IMR-90 (cell line): ENCODE results near the gene NUP58. TPM values are rescaled to one million over a fixed set of nuclear protein-coding genes. Genes with fewer than 3 reads are reported as not detected.

ENCODE experiments used
- ATAC-seq: fragments of 200-7000 bp; cut with Tn5 transposase; 2 replicates; pipeline ENCODE4 v1.9.1; 2020; ENCODE audit warnings: low read depth, mild to moderate bottlenecking, moderate library complexity
- BruUV-seq: library from RNA; stranded (reverse); fragments of 400-500 nt; replicated peaks from 2 replicates; lab custom pipeline; 2021; lab: Mats Ljungman, UMichigan
- CTCF ChIA-PET: fragments of 300-600 bp; formaldehyde crosslinking; extraction: SDS; loops from one replicate; lab custom pipeline; 2021; ENCODE audit warnings: antibody characterized with exemption; lab: Yijun Ruan, JAX
- POLR2A ChIA-PET: fragments of 300-600 bp; sonication (Branson Sonifier 250); formaldehyde crosslinking; loops from one replicate; lab custom pipeline; 2022; ENCODE audit warnings: antibody characterized with exemption; ENCODE audit not compliant: unreplicated experiment; lab: Charles Lee
- DNase-seq: peaks from one replicate; pipeline ENCODE4 v3.0.0; 2013
- H2AFZ ChIP-seq: replicated peaks from 2 replicates; pipeline ENCODE3; 2013; ENCODE audit warnings: low read length, mild to moderate bottlenecking; ENCODE audit not compliant: poor library complexity
- H2AK5ac ChIP-seq: 2 replicates; pipeline ENCODE4 v1.6.1; 2013; ENCODE audit warnings: low read depth, low read length, inconsistent platforms
- H2AK9ac ChIP-seq: replicated peaks from 2 replicates; pipeline ENCODE3; 2013; ENCODE audit warnings: mild to moderate bottlenecking, low read depth, low read length, moderate library complexity; ENCODE audit not compliant: poor library complexity
- H2BK120ac ChIP-seq: 2 replicates; pipeline ENCODE4 v1.6.1; 2013; ENCODE audit warnings: low read depth, low read length, inconsistent platforms
- H2BK15ac ChIP-seq: 3 replicates; pipeline ENCODE4 v1.6.1; 2013; ENCODE audit warnings: low read depth, low read length, inconsistent platforms
- H2BK20ac ChIP-seq: 2 replicates; pipeline ENCODE4 v1.6.1; 2013; ENCODE audit warnings: low read depth, mild to moderate bottlenecking, inconsistent platforms, low read length, moderate library complexity
- H2BK5ac ChIP-seq: 2 replicates; pipeline ENCODE4 v1.6.1; 2013; ENCODE audit warnings: mild to moderate bottlenecking, low read depth, low read length, inconsistent platforms; ENCODE audit not compliant: poor library complexity, severe bottlenecking
- H3K14ac ChIP-seq: replicated peaks from 2 replicates; pipeline ENCODE4 v1.6.1; 2013; ENCODE audit warnings: low read depth, low read length, inconsistent platforms
- H3K18ac ChIP-seq: 2 replicates; pipeline ENCODE4 v1.6.1; 2013; ENCODE audit warnings: low read depth, low read length, control low read depth
- H3K23ac ChIP-seq: 2 replicates; pipeline ENCODE4 v1.6.1; 2013; ENCODE audit warnings: low read depth, low read length, inconsistent platforms
- H3K27ac ChIP-seq: 2 replicates; pipeline ENCODE4 v1.5.1; 2013; ENCODE audit warnings: mild to moderate bottlenecking, control low read depth, low read length; ENCODE audit not compliant: insufficient read depth
- H3K27me3 ChIP-seq: 2 replicates; pipeline ENCODE4 v1.6.1; 2013; ENCODE audit warnings: low read length; ENCODE audit not compliant: control insufficient read depth, insufficient read depth
- H3K36me3 ChIP-seq: 2 replicates; pipeline ENCODE4 v1.6.1; 2013; ENCODE audit warnings: low read length, mixed read lengths; ENCODE audit not compliant: control insufficient read depth, insufficient read depth
- H3K4ac ChIP-seq: 2 replicates; pipeline ENCODE4 v1.6.1; 2013; ENCODE audit warnings: low read depth, low read length, inconsistent platforms
- H3K4me1 ChIP-seq: 2 replicates; pipeline ENCODE4 v1.6.1; 2013; ENCODE audit warnings: low read length, mixed read lengths; ENCODE audit not compliant: control insufficient read depth, insufficient read depth
- H3K4me2 ChIP-seq: 2 replicates; pipeline ENCODE4 v1.6.1; 2013; ENCODE audit warnings: low read depth, mild to moderate bottlenecking, control low read depth, low read length, moderate library complexity
- H3K4me3 ChIP-seq: 2 replicates; pipeline ENCODE4 v1.5.1; 2013; ENCODE audit warnings: low read depth, mild to moderate bottlenecking, control low read depth, low read length, moderate library complexity; ENCODE audit not compliant: insufficient read depth
- H3K56ac ChIP-seq: 2 replicates; pipeline ENCODE4 v1.6.1; 2013; ENCODE audit warnings: low read length, inconsistent platforms; ENCODE audit not compliant: insufficient read depth; ENCODE audit errors: extremely low read depth
- H3K79me1 ChIP-seq, 2 experiments: 2 replicates each; pipeline ENCODE4 v1.6.1; 2013; ENCODE audit warnings: low read length in 2 of 2, inconsistent platforms in 1 of 2, low read depth in 1 of 2
- H3K9ac ChIP-seq: 2 replicates; pipeline ENCODE4 v1.6.1; 2013; ENCODE audit warnings: low read depth, low read length, control low read depth
- H3K9me1 ChIP-seq: 2 replicates; pipeline ENCODE4 v1.6.1; 2013; ENCODE audit warnings: low read length, inconsistent platforms; ENCODE audit not compliant: insufficient read depth
- H3K9me3 ChIP-seq: 2 replicates; pipeline ENCODE4 v1.6.1; 2013; ENCODE audit warnings: low read length; ENCODE audit not compliant: control insufficient read depth, insufficient read depth
- H4K20me1 ChIP-seq: 2 replicates; pipeline ENCODE4 v1.6.1; 2013; ENCODE audit warnings: low read length, inconsistent platforms; ENCODE audit not compliant: insufficient read depth
- H4K5ac ChIP-seq: 2 replicates; pipeline ENCODE4 v1.6.1; 2013; ENCODE audit warnings: mild to moderate bottlenecking, low read depth, low read length, control low read depth
- H4K8ac ChIP-seq, 2 experiments: 2 replicates each; pipeline ENCODE4 v1.6.1; 2013; ENCODE audit warnings: low read depth in 2 of 2, low read length in 2 of 2, control low read depth in 1 of 2, inconsistent platforms in 1 of 2
- H4K91ac ChIP-seq: 2 replicates; pipeline ENCODE4 v1.6.1; 2013; ENCODE audit warnings: low read depth, low read length, inconsistent platforms; ENCODE audit not compliant: insufficient read depth
- CEBPB ChIP-seq: IDR thresholded peaks from 2 replicates; pipeline ENCODE4 v1.6.1; 2012; ENCODE audit warnings: low read depth, low read length, improper control_type of control experiment
- CHD1 ChIP-seq: IDR thresholded peaks from 2 replicates; pipeline ENCODE4 v1.6.1; 2012; ENCODE audit warnings: low read depth, low read length, improper control_type of control experiment
- CTCF ChIP-seq: conservative IDR thresholded peaks from 2 replicates; pipeline ENCODE4 v1.5.1; 2012; ENCODE audit warnings: mild to moderate bottlenecking, low read depth, low read length, improper control_type of control experiment
- MAZ ChIP-seq: IDR thresholded peaks from 2 replicates; pipeline ENCODE4 v1.6.1; 2012; ENCODE audit warnings: low read depth, mild to moderate bottlenecking, low read length, improper control_type of control experiment, moderate library complexity, borderline replicate concordance
- MXI1 ChIP-seq: IDR thresholded peaks from 2 replicates; pipeline ENCODE4 v1.6.1; 2012; ENCODE audit warnings: low read depth, mild to moderate bottlenecking, low read length, moderate library complexity, borderline replicate concordance
- NFE2L2 ChIP-seq: fragments of 150-350 bp; IDR thresholded peaks from 2 replicates; pipeline ENCODE4 v1.6.1; 2016; ENCODE audit warnings: low read depth, mild to moderate bottlenecking, low read length
- SMC3 ChIP-seq: fragments of 150-350 bp; IDR thresholded peaks from 2 replicates; pipeline ENCODE4 v1.6.1; 2016; ENCODE audit warnings: low read depth, mild to moderate bottlenecking, antibody characterized with exemption, low read length, moderate library complexity
- WGBS, 2 experiments: methylation state at CpG; one replicate each; pipeline versions ENCODE4 v1.1.5 to v1.1.7; 2013; ENCODE audit warnings: missing lambda C conversion rate in 2 of 2; ENCODE audit not compliant: insufficient read length in 1 of 2; ENCODE audit errors: extremely low coverage in 2 of 2; 5-methylcytosine and 5-hydroxymethylcytosine counted together
- dilution Hi-C: fragments of 300-500 bp; cut with HindIII; formaldehyde crosslinking; loops from one replicate; pipeline ENCODE4 v1.14.3; 2018; ENCODE audit warnings: low sequenced_read_pairs; ENCODE audit not compliant: unreplicated experiment
- in situ Hi-C: fragments of 300-500 bp; cut with MboI; formaldehyde crosslinking; loops from 3 replicates; pipeline ENCODE4 v1.14.3; 2019; ENCODE audit warnings: low sequenced_read_pairs, inconsistent platforms, mixed read lengths
- intact Hi-C: fragments of 100-400 bp; cut with micrococcal nuclease; formaldehyde crosslinking; loops from 2 replicates; pipeline ENCODE4 v1.10.0; 2022
- polyA plus RNA-seq, 3 experiments: library from polyadenylated mRNA; depleted of rRNA; stranded (reverse); fragments of >200 nt; gene quantifications; 2 replicates each; pipeline ENCODE4 v1.2.3, GENCODE V29; 2012; ENCODE audit warnings: low replicate concordance in 1 of 3
- total RNA-seq: library from RNA; depleted of rRNA; stranded (reverse); fragments of >200 nt; gene quantifications from 2 replicates; pipeline ENCODE4 v1.2.3, GENCODE V29; 2012

The NUP58 gene
- total and polyA plus RNA-seq, 2 of the 4 experiments (the other 2 are of a cell fraction): 29.7 to 50.7 TPM

GRCh38 chr13:25329706-25330105 is 28.3 kb downstream of the NUP58 start:
- ATAC-seq: no peak
- POLR2A ChIA-PET: no interaction called here
- WGBS, 2 experiments: no CpG with 5 or more reads among the region's 4 CpGs

More at GRCh38 chr13:25329706-25330105, 28.3 kb downstream of the NUP58 start:
- intact Hi-C loops: no loop called here
- dilution Hi-C loops: no loop called here
- Histone ChIP-seq H2BK15ac (no peak overlapping the region), H4K20me1 (no peaks in the 10 kb centered on the region), H4K5ac (no peak overlapping the region), H3K27ac (no peak overlapping the region), H3K23ac (no peak overlapping the region), H3K9me1 (no peaks in the 10 kb centered on the region; the same call in 1 of the 2 replicates), H2AK9ac (no peak overlapping the region), H2AFZ (no peak overlapping the region), H3K18ac (no peak overlapping the region), H3K79me1 (peaks cover 9 to 12% of the 10 kb centered on the region in 2 experiments), H3K4me3 (no peak overlapping the region), H4K91ac (no peak overlapping the region), H3K9me3 (no peaks in the 10 kb centered on the region), H3K4me1 (no peaks in the 10 kb centered on the region), H3K14ac (no peak overlapping the region), H3K4me2 (no peak overlapping the region), H3K4ac (no peak overlapping the region), H3K9ac (no peak overlapping the region), H2BK5ac (no peak overlapping the region), H2AK5ac (no peak overlapping the region), H2BK120ac (no peak overlapping the region), H3K56ac (no peak overlapping the region), H4K8ac (no peak overlapping the region), H2BK20ac (no peak overlapping the region), H3K27me3 (no peaks in the 10 kb centered on the region), H3K36me3 (peaks cover 40% of the 10 kb centered on the region)
- TF ChIP-seq SMC3: no peak
- TF ChIP-seq CTCF: no peak
- no peak for TF ChIP-seq CHD1
- TF ChIP-seq CEBPB: peak; percentile 43; the same call in 1 of the 2 replicates
- TF ChIP-seq MAZ: no peak
- TF ChIP-seq MXI1: no peak
- no peak for TF ChIP-seq NFE2L2
- CTCF ChIA-PET: interaction anchor here (0.8 kb wide), 1 partner anchor 44 kb away, joined by 3 read pairs; no protein-coding TSS in a partner anchor
- peak; percentile 26 for DNase-seq
- in situ Hi-C loops: no loop called here
- no TSS peak for BruUV-seq
